Activated CD8-positive, alpha-beta memory T cell treated with anti-CD3 and anti-CD28 coated beads, Interleukin-2, amount 50 U/mL, for 4 hours (primary cell): ENCODE measurements around the gene SGTA.
"Not testable (repeated sequence)": the region's sequence is repeated elsewhere in the genome, so short reads cannot be mapped to it uniquely, and the experiment has no call there.

ENCODE experiments used
- DNase-seq: peaks from one replicate; pipeline ENCODE4 v3.0.0-alpha.2; 2020

Gene SGTA

DNA sequence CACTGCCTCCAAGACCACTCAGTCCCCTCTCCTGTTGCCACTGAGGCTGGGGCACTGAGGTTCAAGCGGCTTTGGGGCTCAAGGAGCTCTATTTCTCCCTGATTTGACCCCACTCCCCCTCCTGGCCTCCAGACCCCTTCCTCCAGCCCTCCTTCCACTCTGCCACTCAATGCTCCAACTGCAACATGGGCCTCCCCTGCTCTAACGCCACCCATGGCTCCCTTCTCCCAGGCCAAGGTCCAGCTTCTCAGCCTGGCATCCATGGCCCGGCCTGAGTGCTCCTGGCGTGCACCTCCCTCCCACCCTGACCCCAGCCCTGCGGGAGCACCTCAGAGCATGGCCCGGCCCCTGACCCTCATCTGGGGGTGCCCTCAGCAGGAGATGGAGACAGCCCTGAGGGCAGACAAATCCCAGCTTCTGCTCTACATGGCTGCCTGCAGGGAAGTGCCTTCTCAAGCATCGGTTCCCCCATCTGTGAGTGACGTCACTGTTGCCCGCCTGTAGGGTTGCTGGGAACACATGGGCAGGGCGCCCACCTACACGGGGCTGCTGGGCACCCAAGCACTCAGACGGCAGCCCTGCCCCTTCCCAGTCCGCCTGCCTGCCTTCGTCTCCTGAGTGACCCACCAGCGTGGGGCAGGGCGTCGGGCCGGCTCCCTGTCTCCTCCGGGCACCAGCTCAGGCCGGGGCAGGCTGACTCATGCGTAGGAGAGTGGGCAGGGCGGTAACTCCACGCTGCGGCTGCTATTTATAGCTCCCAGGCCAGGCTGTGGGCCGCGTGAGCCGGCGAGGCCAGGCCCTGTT lies 60.3 kb downstream of the SGTA start:
- no peak for DNase-seq

GRCh38 chr19:2721570-2722540 lies 61.2 kb downstream of the SGTA start:
- no peak for DNase-seq

- DNase-seq: no peak
Observed at GRCh38 chr19:2720777-2721569, 62.1 kb downstream of the SGTA start, which contains the start of gene DIRAS1. Gene DIRAS1, minus strand, starts transcription at chr19:2721372. Its CDS starts 3,566 bp downstream, at chr19:2717806.

DNA sequence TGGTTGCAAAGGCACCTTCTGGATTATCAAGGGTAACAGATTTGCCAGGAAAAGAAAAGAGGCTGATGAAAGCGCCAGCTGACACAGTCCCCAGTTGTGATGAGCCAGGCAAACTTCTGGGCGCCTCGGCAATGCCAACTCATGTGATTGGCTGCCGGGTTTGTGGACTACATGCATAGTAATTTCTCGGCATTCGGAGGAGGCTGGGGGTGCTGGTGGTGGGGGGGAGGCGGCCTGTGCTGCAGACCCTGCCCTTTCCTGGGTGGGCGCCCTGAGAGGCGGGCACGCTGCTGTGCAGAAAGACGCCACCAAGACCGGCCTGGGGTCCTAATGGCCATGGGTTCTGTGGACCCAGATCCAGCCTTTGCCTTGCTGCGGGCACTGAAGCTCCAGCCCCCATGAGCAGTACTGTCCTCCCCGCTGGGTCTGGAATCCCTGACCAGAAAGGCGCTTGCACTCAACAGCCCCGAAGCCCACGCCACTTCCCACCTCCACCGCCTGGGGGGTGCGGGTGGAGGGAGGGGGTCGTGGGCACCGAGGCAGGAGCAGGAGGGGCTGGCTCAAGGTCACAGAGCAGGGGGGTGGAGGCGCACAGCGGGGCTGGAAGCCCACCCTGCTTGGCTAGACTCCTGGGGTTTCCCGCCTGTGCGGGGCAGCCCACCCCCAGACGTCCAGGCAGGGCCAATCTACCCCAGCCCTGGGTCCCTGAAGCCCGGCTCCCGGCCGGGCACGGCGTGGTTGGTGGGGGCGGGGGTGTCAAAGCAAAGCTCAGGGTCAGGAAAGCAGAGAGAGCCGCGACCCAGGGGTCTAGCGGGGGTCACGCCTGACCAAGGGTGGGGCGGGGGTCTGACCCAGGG lies 62.9 kb downstream of the SGTA start:
- DNase-seq: no peak

GRCh38 chr19:2719232-2719735 lies 63.8 kb downstream of the SGTA start:
- no peak for DNase-seq

- no peak for DNase-seq
Observed at GRCh38 chr19:2717638-2718541, 65.2 kb downstream of the SGTA start.

GRCh38 chr19:2716722-2717637 lies 66.1 kb downstream of the SGTA start:
- no peak for DNase-seq

- DNase-seq: no peak
Observed at GRCh38 chr19:2716275-2716650, 66.8 kb downstream of the SGTA start.

DNA sequence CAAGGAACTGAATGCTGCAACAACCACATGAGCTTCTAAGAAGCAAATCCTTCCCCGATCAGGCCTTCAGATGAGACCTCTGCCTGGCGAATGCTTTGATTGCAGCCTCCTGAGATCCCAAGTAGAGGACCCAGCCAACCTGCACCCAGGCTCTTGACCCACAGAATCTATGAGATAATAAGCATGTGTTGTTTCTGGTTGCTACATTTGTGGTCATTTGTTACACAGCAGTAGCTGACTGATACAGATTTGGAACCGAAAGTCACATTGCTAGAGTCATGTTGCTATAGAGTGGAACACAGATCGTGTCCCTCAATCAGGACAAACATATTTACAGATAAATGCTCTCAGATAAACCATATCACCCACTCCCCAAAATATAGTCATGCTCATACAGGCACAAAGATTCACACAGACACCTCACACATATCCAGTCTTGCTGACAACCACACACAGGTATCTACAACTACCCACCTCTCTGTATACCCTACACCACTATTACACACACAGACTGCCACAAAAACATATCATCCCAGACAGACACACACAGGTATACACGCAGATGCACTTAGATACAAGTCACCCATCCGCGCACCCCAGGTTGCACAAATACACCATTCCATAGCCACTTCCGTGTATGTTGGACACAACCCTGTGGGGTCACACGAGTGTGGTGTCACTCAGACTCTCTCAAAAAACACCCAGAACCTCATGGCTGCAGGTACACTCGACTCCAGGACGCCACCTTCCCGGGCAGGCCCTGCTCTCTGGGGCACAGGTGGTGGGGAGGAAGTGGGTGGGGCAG lies 67.4 kb downstream of the SGTA start:
- no peak for DNase-seq

DNA sequence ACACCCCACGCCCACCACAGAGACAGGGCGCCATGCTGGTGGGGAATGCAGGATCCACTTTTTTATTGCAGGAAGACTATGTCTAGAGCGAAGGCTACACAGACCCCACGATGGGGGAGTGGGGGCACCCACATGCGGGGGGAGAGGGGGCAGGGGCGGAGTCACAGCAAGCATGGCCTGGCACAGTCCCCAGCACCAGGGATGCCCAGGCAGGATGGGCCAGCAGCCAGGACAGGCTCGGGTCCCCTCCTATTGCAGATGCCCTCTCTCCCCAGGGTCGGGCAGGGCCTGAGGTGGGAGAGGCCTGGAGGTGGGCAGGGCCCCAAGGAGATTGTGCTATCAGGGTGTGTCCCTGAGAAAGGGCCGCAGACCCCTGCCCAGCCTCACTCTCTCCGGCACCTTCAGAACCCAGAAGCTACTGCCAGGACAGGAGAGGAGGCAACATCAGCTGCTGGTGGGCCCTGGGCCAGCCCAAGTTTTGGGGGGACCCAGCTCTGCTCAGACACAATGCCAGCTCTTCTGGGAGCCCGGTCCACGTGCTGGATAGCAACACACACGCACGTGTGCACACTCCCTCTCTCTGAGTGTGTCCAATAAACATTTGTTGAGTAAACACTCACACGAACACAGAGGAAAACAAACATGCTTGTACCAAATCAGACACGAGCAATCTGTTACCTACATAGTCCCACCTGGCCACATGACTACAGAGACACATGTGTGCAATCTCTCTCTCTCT lies 68.4 kb downstream of the SGTA start:
- DNase-seq: no peak

DNA sequence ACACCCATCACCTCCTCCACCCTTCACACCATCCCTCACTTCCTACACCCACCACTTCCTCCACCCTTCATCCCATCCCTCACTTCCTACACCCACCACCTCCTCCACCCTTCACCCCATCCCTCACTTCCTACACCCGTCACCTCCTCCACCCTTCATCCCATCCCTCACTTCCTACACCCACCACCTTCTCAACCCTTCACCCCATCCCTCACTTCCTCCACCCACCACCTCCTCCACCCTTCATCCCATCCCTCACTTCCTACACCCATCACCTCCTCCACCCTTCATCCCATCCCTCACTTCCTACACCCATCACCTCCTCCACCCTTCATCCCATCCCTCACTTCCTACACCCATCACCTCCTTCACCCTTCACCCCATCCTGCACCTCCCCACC lies 69.0 kb downstream of the SGTA start:
- DNase-seq: not testable (repeated sequence)

DNA sequence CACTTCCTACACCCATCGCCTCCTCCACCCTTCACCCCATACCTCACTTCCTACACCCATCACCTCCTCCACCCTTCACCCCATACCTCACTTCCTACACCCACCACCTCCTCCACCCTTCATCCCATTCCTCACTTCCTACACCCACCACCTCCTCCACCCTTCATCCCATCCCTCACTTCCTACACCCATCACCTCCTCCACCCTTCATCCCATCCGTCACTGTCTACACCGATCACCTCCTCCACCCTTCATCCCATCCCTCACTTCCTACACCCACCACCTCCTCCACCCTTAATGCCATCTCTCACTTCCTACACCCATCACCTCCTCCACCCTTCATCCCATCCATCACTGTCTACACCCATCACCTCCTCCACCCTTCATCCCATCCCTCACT lies 69.9 kb downstream of the SGTA start:
- not testable (repeated sequence) for DNase-seq

GRCh38 chr19:2711875-2712205 lies 71.2 kb downstream of the SGTA start:
- no peak for DNase-seq

DNA sequence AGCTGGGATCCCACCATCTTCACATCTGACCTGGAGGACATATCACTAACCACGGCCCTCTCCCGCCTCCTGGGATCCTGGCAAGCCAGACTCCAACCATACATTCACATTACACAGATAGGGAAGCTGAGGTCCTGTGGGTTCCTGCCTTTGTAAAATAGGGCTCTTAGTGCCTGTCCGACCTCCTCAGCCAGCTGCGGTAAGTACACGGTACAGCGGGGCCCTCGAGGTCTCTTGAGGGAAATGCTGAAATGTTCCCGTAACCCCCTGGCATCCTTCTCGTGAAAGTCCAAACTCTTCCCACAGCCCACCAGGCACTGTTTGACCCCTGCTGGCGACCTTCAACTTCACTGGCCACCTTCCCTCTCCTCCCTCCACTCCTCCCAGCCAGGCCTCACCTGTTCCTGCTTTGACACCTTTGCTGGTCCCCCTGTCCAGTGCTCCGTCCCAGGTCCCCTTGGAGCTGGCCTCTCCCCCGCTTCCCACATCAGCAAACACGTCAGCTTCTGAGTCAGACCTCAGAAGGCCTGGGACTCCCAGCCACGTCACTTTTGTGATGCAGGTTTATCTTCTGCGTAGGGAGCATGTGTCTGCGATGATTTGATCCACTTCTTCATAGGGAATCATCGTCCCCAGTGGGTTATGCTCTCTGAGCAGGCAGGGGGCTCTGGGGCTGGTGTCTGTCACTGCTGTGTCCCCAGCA lies 71.8 kb downstream of the SGTA start:
- DNase-seq: no peak

- DNase-seq: no peak
Observed at GRCh38 chr19:2706251-2706650, 76.8 kb downstream of the SGTA start.
